GM18868 (cell line): Measurements from ENCODE around the gene SMOC2.

Experiments used
- ATAC-seq: cut with Tn5 transposase; IDR thresholded peaks from one replicate; pipeline ENCODE4 v1.9.1; 2021; ENCODE audit warnings: mild to moderate bottlenecking, moderate library complexity; ENCODE audit not compliant: unreplicated experiment

The SMOC2 gene

GRCh38 chr6:168618546-168619315, 177.7 kb downstream of the SMOC2 start:
- no peak for ATAC-seq

GRCh38 chr6:168619560-168620314, 178.8 kb downstream of the SMOC2 start:
- ATAC-seq, result no peak

- no peak for ATAC-seq
Observed at GRCh38 chr6:168620578-168620977, 179.6 kb downstream of the SMOC2 start.

GRCh38 chr6:168623736-168624135, 182.8 kb downstream of the SMOC2 start:
- ATAC-seq, result no peak

- ATAC-seq, result no peak
Observed at GRCh38 chr6:168624540-168624939, 183.6 kb downstream of the SMOC2 start.

- ATAC-seq, result no peak
Observed at GRCh38 chr6:168624948-168625347, 184.0 kb downstream of the SMOC2 start.

- no peak for ATAC-seq
Observed at GRCh38 chr6:168625602-168626001, 184.6 kb downstream of the SMOC2 start.

- ATAC-seq, result no peak
Observed at GRCh38 chr6:168626046-168626602, 185.1 kb downstream of the SMOC2 start.

- ATAC-seq, result no peak
Observed at GRCh38 chr6:168627506-168628175, 186.7 kb downstream of the SMOC2 start.

GRCh38 chr6:168628176-168628553, 187.2 kb downstream of the SMOC2 start:
- no peak for ATAC-seq

- no peak for ATAC-seq
Observed at GRCh38 chr6:168628732-168629245, 187.8 kb downstream of the SMOC2 start.

GRCh38 chr6:168631564-168631963, 190.6 kb downstream of the SMOC2 start:
- ATAC-seq, result no peak

- no peak for ATAC-seq
Observed at GRCh38 chr6:168632694-168633093, 191.7 kb downstream of the SMOC2 start.

GRCh38 chr6:168634541-168635328, 193.8 kb downstream of the SMOC2 start:
- ATAC-seq, result no peak

GRCh38 chr6:168636147-168637004, 195.4 kb downstream of the SMOC2 start:
- no peak for ATAC-seq

- ATAC-seq, result no peak
Observed at GRCh38 chr6:168637834-168638233, 196.8 kb downstream of the SMOC2 start.

GRCh38 chr6:168638468-168639271, 197.7 kb downstream of the SMOC2 start:
- ATAC-seq, result no peak

- ATAC-seq, result no peak
Observed at GRCh38 chr6:168640181-168640580, 199.2 kb downstream of the SMOC2 start.

- ATAC-seq, result no peak
Observed at GRCh38 chr6:168640768-168641167, 199.8 kb downstream of the SMOC2 start.
